OCI-M1 (cell line): ENCODE measurements around the gene KNTC1.
"Not testable (repeated sequence)": the region's sequence is repeated elsewhere in the genome, so short reads cannot be mapped to it uniquely, and the experiment has no call there.

Source experiments
- DNase-seq: peaks from one replicate; lab custom pipeline; 2025; lab: John Stamatoyannopoulos, UW

KNTC1 gene, protein sequence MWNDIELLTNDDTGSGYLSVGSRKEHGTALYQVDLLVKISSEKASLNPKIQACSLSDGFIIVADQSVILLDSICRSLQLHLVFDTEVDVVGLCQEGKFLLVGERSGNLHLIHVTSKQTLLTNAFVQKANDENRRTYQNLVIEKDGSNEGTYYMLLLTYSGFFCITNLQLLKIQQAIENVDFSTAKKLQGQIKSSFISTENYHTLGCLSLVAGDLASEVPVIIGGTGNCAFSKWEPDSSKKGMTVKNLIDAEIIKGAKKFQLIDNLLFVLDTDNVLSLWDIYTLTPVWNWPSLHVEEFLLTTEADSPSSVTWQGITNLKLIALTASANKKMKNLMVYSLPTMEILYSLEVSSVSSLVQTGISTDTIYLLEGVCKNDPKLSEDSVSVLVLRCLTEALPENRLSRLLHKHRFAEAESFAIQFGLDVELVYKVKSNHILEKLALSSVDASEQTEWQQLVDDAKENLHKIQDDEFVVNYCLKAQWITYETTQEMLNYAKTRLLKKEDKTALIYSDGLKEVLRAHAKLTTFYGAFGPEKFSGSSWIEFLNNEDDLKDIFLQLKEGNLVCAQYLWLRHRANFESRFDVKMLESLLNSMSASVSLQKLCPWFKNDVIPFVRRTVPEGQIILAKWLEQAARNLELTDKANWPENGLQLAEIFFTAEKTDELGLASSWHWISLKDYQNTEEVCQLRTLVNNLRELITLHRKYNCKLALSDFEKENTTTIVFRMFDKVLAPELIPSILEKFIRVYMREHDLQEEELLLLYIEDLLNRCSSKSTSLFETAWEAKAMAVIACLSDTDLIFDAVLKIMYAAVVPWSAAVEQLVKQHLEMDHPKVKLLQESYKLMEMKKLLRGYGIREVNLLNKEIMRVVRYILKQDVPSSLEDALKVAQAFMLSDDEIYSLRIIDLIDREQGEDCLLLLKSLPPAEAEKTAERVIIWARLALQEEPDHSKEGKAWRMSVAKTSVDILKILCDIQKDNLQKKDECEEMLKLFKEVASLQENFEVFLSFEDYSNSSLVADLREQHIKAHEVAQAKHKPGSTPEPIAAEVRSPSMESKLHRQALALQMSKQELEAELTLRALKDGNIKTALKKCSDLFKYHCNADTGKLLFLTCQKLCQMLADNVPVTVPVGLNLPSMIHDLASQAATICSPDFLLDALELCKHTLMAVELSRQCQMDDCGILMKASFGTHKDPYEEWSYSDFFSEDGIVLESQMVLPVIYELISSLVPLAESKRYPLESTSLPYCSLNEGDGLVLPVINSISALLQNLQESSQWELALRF (N-terminal part only)

DNA sequence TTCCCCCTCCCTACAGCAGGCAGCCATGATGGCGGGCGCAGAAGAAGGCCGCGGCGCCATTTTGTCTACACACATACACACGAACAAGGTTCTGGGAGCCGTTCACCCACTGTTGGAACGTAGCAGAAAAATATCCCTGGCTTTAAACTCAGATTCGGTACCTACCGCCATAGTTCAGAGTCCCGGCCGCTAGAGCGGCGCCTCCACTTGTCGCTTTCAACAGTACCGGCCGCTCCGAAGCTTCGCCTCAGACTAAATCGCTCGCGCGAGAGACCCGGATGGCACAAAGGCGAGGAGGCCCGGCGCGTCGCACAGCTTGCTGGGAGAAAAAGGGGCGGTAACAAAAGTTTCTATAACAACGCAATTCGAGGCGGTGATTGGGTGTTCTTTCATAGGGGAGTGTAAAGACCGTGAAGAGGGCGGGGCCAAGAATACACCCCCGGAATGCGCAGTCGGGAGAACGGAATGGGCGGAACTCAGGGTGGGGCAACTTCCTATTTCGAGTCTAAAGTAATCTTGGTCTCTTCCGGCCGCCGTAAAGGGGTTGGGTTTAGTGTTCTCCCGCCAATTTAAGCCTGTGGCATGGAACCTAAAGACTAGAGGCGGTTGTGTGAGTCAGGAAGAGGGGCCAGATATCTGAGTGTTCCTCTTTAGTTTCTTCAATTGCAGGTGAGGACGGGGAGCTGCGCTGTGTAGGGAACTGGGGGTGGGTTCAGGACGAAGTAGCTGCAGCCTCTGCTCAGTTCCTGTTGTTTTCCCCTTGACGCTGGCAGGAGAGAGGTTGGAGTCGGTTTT lies at the start of gene KNTC1, which contains the start of gene RSRC2:
Gene KNTC1 (plus strand): TSS at position 567 of the 795 bp plus-strand sequence. CDS start 2,815 bp downstream, outside the sequence.
Gene RSRC2 (minus strand): TSS at position 254 of the 795 bp plus-strand sequence. CDS start 83 bp downstream, at position 171.
- DNase-seq, result peak; percentile 99

DNA sequence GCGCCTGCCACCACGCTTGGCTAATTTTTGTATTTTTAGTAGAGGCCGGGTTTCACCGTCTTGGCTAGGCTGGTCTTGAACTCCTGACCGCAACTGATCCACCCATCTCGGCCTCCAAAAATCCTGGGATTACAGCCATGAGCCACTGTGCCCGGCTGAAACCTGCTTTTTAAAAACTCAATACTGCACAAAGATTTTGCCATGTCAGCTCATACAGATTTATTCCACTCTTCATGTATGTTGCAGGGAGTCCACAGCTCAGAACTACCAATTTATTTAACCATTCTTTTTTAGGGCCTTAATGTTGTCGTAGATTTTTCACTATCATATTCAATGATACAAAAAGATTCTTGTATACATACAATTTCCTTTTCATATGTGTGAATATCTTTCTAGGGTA lies 46.3 kb upstream of the KNTC1 start:
- no peak for DNase-seq

DNA sequence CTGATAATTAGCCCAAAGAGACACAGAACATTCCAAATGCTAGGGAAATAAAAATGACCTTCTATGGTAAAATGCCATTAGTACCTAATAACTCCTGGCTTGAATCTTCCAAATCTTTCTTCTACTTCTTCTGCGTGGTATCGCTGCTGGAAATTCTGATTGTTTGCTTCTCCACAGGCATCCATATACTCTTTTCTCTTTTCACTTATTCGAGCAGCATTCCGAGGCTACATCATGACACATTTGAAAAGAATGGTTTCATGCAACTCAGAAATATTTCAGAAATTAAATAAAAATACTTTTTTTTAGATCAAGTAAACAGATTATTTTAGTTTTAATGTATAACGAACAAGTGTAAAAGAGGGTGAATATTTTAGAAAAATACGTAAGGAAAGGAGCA lies 45.2 kb upstream of the KNTC1 start:
- no peak for DNase-seq

DNA sequence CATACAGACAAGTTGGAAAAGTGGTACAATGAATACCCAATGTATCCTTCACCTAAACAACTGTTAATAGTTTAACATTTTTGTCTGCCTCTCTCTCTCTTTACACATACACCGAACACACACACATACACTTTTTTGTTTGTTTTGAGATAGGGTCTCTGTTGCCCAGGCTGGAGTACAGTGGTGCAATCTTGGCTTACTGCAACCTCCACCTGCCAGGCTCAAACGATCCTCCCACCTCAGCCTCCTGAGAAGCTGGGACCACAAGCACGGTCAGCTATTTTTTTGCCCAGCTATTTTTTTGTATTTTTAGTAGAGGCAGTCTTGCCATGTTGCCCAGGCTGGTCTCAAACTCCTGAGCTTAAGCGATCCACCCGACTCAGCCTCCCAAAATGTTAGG lies 43.1 kb upstream of the KNTC1 start:
- no peak for DNase-seq

DNA sequence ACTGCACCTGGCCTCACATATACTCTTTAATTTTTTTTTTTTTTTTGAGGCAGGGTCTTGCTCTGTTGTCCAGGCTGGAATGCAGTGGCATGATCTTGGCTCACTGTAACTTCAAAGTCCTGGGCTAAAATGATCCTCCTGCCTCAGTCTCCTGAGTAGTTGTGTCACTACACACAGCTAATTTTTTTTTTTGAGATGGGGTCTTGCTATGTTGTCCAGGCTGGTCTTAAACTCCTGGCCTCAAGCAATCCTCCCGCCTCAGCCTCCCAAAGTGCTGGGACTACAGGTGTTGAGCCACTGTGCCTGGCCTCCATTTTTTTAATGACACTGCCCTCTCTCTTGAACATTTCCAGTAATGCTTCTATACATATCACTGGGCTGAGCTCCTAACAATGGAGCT lies 42.7 kb upstream of the KNTC1 start:
- not testable (repeated sequence) for DNase-seq

DNA sequence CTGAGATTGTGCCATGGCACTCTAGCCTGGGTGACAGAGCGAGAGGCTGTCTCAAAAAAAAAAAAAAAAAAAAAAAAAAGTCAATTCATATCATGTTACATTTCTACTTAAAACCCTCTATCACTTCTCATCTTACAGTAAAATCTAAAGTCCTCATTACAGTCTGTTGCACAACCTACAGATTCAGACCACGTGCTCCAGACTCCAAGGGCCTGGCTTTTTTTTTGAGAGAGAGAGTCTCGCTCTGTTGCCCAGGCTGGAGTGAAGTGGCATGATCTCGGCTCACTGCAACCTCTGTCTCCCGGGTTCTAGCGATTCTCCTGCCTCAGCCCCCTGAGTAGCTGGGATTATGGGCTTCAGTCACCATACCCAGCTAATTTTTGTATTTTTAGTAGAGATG lies 40.7 kb upstream of the KNTC1 start:
- DNase-seq, result peak; percentile 12

DNA sequence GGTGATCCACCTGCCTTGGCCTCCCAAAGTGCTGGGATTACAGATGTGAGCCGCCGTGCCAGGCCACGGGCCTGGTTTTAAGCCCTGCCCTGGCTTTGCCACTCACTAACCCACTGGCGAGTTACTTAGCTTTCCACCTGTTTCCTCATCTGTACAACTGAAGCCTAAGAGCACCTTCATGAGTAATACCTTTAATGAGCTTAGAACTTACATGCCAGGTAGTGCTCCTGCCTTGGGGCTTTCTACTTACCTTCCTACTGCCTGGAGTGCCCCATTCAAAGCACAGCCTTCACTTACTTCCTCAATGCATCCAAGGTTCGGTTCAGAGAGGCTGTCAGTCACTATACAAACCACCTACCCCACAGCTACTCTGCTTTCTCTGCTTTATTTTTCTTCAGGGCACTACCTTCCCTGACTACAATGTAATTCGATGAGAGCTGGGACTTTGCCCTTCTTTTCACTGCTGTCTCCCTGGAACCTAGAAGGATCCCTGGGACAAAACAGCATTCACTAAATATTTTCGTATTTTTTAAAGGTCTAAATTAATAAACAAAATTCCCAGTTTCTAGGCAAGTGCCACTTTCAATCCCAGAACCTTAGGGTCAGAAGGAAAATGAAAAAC lies 40.1 kb upstream of the KNTC1 start:
- no peak for DNase-seq

DNA sequence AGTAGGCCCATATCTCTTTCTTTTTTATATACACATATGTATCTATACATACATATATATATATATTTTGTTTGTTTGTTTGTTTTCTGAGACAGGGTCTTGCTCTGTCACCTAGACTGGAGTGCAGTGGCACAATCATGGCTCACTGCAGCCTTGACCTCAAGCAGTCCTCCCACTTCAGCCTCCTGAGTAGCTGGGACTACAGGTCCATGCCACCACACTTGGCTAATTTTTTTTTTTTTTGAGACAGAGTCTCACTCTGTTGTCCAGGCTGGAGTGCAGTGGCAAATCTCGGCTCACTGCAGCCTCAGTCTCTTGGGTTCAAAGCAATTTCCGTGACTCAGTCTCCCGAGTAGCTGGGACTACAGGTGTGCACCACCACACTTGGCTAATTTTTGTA lies 39.2 kb upstream of the KNTC1 start:
- DNase-seq, result not testable (repeated sequence)

DNA sequence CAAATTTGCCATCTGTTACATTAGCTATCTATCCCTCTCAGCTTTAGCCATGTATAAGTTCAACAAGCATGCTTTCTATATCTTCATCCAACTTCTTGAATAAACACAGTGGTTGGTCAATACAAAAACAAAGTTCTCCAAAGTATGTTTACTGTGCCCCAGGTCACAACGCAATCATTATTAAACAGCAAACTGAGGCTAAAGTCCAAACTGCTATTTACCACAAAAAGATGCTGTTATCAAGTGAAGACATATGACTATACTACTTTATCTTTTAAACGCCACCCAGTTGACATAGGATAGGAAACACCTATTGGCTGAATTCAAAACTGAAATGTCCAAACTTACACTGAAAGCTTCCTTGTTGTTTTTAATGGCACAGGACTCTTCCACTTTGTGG lies 38.0 kb upstream of the KNTC1 start:
- DNase-seq, result peak; percentile 42

DNA sequence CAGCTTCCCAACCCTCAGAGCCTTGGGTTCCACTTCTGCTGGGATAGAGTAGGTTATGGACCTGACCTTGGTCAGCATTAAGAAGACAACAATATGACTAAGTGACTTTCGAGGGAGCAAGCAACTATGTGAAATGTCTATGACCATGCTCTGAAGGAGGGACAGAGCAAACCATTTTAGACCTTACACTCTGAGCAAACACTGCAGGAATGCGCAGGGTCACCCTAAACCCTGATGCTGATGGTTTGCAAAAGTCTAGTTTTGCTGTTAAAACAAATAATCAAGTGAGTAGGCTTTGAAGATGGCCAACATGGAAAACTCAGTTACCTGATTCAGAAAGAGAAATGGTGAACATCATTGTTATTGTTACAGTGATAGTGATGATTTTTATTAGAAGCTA lies 35.1 kb upstream of the KNTC1 start:
- DNase-seq, result no peak

DNA sequence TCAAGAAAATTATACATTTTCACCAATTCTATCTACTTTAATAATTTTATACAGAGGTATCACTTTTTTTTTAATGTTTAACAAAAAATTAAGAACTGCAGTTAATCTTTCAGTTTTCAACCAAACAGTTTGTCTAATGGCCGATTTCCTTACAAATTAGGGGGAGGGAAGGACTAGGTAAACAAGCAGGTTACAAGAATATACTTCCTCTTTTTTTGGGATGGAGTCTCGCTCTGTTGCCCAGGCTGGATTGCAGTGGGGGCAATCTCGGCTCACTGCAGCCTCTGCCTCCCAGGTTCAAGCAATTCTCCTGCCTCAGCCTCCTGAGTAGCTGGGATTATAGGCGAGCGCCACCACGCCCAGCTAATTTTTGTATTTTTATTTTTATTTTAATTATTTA lies 33.8 kb upstream of the KNTC1 start:
- DNase-seq, result not testable (repeated sequence)

DNA sequence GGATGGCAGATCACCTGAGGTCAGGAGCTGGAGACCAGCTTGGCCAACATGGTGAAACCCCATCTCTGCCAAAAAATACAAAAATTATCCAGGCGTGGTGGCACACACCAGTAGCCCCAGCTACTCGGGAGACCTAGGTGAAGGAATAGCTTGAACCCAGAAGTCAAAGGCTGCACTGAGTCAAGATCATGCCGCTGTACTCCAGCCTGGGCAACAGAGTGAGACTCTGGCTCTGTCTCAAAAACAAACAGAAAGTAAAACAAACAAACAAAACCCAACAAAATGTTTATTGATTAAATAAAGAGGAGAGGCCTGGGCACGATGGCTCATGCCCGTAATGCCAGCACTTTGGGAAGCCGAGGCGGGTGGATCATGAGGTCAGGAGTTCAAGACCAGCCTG lies 31.8 kb upstream of the KNTC1 start:
- no peak for DNase-seq

DNA sequence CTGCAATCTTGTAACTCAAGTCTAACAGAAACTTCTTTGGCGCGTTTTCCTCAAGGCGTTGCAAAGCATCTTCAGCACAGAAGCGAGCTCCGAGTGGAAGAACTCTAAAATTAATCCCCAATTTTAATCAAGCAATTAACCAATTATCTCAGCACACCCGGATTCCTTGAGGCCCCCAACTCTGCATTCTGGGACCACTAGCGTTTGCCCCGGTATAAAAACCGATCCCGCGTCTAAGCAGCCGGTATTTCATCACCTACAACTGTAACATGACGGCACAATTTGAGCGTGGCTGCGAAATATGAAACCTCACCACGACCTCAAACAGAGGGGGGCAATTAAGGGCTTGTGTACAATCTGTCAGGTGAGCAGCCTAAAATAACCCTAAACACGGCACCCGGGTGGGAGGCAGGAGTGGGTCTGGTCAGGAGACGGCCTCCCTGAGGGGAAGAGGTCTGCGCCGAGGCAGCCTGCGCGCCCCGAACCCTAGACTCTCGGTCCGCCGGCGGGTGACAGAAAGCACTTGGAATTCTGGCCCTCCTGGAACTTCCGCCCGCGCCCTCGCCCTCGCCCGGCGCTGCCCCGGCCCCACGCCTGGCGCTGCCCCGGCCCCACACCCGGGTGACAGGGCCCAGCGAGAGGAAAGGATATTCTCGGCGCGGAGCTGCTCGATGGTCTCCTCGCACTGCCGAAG lies 26.9 kb upstream of the KNTC1 start:
- peak; percentile 78 for DNase-seq

DNA sequence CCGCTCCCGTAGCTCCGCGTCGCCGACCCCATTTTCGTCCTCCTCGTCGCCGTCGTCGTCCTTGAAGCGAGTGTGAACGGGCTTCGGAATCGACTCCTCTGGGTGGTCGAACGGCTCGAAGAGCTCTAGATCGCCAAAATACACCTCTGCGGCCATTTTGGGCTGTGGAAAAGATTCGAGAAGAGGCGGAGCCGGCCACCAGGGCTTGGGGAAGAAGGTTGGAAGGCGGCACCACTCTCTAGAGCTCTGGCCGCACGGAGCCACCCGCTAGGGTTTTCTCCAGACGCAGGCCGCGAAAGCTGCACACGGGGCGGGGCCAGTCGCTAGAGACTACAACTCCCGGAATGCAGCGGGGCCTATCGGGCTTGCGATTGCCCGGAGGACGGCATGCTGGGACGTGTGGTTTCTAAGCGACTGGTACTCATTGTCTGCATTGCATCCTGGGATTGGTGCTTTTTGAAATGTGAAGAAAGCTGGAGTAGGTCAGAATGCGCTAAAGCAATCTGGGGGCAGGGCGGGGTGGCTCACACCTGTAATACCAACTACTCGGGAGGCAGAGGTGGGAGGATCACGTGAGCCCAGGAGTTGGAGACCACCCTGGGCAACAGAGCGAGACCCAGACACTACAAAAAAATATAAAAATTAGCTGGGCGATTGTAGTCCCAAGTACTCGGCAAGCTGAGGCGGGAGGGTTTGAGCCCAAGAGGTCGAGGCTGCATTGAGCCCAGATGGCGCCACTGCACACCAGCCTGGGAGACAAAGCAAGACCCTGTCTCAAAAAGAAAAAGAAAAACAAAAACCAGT lies 26.2 kb upstream of the KNTC1 start, which contains the start of gene ZCCHC8:
Gene ZCCHC8 (minus strand): TSS at position 248 of the 804 bp plus-strand sequence. CDS start 92 bp downstream, at position 156.
- DNase-seq, result peak; percentile 99

DNA sequence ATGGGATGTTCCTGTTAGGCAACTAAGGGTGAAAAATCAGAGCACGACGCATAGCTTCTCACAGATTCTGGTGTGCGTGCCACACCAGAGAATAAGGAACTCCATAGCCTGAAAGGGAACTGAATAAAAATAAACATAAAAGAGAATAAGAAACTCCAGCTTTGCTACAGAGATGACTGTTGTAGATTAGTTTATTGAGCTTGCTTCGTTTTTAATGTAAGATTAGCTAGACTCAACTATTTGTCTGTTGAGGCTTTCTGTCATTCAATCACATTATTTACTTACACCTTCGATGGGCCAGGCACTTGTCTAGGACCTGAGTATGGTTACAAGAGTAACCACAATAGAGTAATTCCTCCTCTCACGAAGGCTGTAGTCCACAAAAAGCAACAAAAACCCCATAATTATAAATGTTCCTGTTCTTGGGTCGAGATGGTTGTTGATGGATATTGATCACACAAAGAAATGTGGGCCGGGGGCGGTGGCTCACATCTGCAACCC lies 25.5 kb upstream of the KNTC1 start:
- DNase-seq, result no peak

DNA sequence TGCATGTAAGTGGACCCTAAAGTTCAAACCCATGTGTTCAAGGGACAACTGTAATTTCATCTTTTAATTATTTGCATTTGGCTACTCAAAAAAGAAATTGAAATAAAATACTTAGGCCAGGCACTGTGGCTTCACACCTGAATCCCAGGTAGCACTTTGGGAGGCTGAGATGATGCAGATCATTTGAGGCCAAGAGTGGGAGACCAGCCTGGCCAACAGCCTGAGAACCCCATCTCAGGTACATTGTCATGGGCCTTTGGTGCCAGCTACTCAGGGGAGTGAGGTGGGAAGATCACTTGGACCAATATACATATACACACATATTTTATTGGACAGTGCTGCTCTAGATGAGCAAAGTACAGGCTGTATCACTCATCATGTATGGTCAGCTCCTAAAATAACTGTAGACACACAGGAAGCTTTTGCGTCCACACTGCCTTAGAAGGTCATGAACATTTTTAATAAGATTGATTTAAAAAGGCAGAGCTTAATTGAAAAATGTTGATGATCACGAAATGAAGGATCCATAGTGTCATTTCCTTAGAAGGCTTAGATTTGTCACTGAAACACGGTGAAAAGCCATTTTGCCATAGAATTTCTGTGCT lies 23.8 kb upstream of the KNTC1 start:
- peak; percentile 18 for DNase-seq

DNA sequence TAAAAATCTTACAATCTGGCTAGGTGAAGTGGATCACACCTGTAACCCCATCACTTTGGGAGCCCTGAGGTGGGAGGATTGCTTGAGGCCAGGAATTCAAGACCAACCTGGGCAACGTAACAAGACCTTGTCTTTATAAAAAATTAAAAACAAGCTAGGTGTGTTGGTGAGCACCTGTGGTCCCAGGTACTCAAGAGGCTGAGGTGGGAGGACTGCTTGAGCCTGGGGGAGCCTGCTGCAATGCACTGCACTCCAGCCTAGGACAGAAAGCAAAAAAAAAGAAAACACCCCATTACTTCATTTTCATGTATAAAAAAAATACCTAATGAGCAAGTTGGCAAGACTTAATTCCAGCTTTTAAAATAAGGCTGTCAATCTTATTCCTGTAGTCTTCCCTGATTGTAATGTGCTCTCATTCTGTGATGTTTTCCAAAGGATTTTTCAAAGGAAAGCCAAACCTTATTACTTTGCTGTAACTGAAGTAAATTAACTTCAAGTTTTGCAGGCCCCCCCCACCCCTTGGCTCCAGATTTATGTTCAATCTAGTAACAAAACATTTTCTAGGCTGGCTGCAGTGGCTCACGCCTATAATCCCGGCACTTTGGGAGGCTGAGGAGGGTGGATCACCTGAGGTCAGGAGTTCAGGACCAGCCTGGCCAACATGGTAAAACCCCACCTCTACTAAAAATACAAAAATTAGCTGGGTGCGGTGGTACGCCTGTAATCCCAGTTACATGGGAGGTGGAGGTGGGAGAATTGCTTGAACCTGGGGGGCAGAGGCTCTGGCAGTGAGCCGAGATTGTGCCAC lies 23.1 kb upstream of the KNTC1 start:
- DNase-seq, result no peak
